ENCODE data around the gene XPR1. TPM values are rescaled to one million over a fixed set of nuclear protein-coding genes. Genes with fewer than 3 reads are reported as not detected.

The XPR1 gene
- total and polyA plus RNA-seq, 2 of the 8 experiments (the other 6 are each of a cell fraction or from before 2014, with no cell fraction given), result 28.6 to 43.9 TPM

DNA sequence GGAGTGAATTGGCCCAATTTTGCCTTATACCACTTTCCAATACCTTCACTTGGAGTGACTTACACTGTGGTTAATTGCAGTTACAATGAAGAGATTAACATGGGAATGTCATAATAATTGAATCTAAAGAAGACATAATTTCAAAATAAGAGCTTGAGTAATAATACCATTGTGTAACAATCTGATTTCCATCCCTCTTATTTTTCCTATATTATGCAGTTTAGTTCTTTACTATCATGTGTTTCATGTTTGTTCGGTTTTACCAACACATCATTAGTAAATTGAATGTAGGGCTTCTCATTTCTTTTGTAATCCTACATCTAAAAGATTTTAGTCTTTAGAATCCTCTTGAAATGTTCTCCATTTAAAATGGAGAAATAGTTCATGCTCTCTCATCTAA, 19.2 kb upstream of the XPR1 start:
- H3K23me2 ChIP-seq (ENCODE audit: low read depth, low read length), result no peaks in the 10 kb centered on the region
- no peak overlapping the region for H3K56ac ChIP-seq (replicated peaks; ENCODE audit: insufficient read length, low read depth, low read length)
- no peaks in the 10 kb centered on the region for H3K27me3 ChIP-seq (replicated peaks in 1 of 4; ENCODE audit: control insufficient read depth in 3 of 4, extremely low read depth in 1 of 4, insufficient read depth in 3 of 4, low read length in 3 of 4)
- no peak overlapping the region for H2BK5ac ChIP-seq (ENCODE audit: low read depth, low read length)
- H3K79me1 ChIP-seq (ENCODE audit: low read depth, low read length), result no peaks in the 10 kb centered on the region
- H4K5ac ChIP-seq (ENCODE audit: insufficient read length, low read depth, low read length), result no peak overlapping the region
- H2AFZ ChIP-seq (ENCODE audit: low read length), result no peak overlapping the region
- H2BK120ac ChIP-seq (replicated peaks; ENCODE audit: low read depth, low read length), result no peak overlapping the region
- H3K23ac ChIP-seq (ENCODE audit: insufficient read length), result no peak overlapping the region
- no peaks in the 10 kb centered on the region for H3K9me3 ChIP-seq (ENCODE audit: insufficient read depth in 2 of 2, low read depth in 1 of 2, low read length in 1 of 2)
- no peaks in the 10 kb centered on the region for H3K79me2 ChIP-seq (ENCODE audit: control insufficient read depth in 1 of 2, insufficient read depth in 2 of 2, low read length in 2 of 2)
- 86% methylated on average over 1 of the region's 1 CpG; no CpG with 5 or more reads in 1 of the 2 experiments for WGBS, 2 experiments (ENCODE audit: extremely low coverage in 1 of 2, insufficient coverage in 1 of 2, insufficient read length in 1 of 2, insufficient replicate concordance in 2 of 2, low coverage in 1 of 2, low lambda C conversion rate in 2 of 2, missing lambda C conversion rate in 1 of 2)
- H3K4me3 ChIP-seq (ENCODE audit: extremely low read depth in 1 of 4, insufficient read depth in 2 of 4, low read depth in 3 of 4, low read length in 4 of 4), result no peak overlapping the region
- no peak overlapping the region for H3K4ac ChIP-seq (replicated peaks; ENCODE audit: insufficient read length, low read depth, low read length)
- no peak overlapping the region for H4K8ac ChIP-seq (ENCODE audit: extremely low read depth, insufficient read depth, low read length)
- no peak overlapping the region for H3K27ac ChIP-seq (ENCODE audit: low read depth, low read length)
- no peak overlapping the region for H2BK15ac ChIP-seq (ENCODE audit: low read length)
- no peak overlapping the region for H3K9ac ChIP-seq (replicated peaks in 1 of 4; ENCODE audit: extremely low read depth in 1 of 4, low read depth in 3 of 4, low read length in 3 of 4)
- DNase-seq (ENCODE audit: low read depth in 1 of 2, low spot score in 2 of 2), result no peak
- H4K20me1 ChIP-seq (replicated peaks in 1 of 2; ENCODE audit: control insufficient read depth in 1 of 2, insufficient read depth in 2 of 2, low read length in 2 of 2), result no peaks in the 10 kb centered on the region
- POLR2A ChIA-PET (ENCODE audit: partially characterized antibody), result no interaction called here
- no peak overlapping the region for H2AK5ac ChIP-seq (ENCODE audit: low read depth, low read length)
- H3K36me3 ChIP-seq (ENCODE audit: control insufficient read depth in 2 of 4, insufficient read depth in 4 of 4, low read length in 3 of 4), result no peaks in the 10 kb centered on the region
- no peak overlapping the region for H3K18ac ChIP-seq (ENCODE audit: extremely low read depth, low read length)
- FAIRE-seq, result no peak
- no peak overlapping the region for H2BK12ac ChIP-seq (ENCODE audit: low read depth, low read length)
- H3K4me2 ChIP-seq (ENCODE audit: insufficient read depth in 1 of 2, low read depth in 2 of 2, low read length in 2 of 2), result no peak overlapping the region
- H4K91ac ChIP-seq (replicated peaks; ENCODE audit: insufficient read length, low read length), result no peak overlapping the region
- no peak overlapping the region for H2BK20ac ChIP-seq (ENCODE audit: low read length)
- H3K4me1 ChIP-seq (replicated peaks in 1 of 4; ENCODE audit: control insufficient read depth in 3 of 4, insufficient read depth in 4 of 4, low read length in 3 of 4), result peaks cover 0 to 10% (median 2%) of the 10 kb centered on the region in 4 experiments; a peak in 3 of 7 replicates
- no peak overlapping the region for H3K14ac ChIP-seq (ENCODE audit: insufficient read length)
- CTCF ChIA-PET (ENCODE audit: partially characterized antibody), result interaction anchor here (0.5 to 1.1 kb wide), 2 partner anchors 11 to 222 kb away, joined by 3 to 4 read pairs; no protein-coding TSS in a partner anchor
- TF ChIP-seq KDM4A (IDR thresholded peaks at IDR 0.05; ENCODE audit: low read depth, low read length, severe bottlenecking) (no peak), RBBP5 (IDR thresholded peaks at IDR 0.05; ENCODE audit: borderline replicate concordance, low read depth, low read length) (no peak), ZNF274 (IDR thresholded peaks at IDR 0.05; ENCODE audit: borderline replicate concordance, extremely low read depth, low read length) (no peak), TAF1 (IDR thresholded peaks at IDR 0.05; ENCODE audit: low read depth, low read length) (no peak), CBX5 (IDR thresholded peaks at IDR 0.05; ENCODE audit: low read depth, low read length) (no peak), FOSL1 (IDR thresholded peaks at IDR 0.05; ENCODE audit: insufficient read depth, low read depth, low read length) (no peak), BCL11A (IDR thresholded peaks at IDR 0.05; ENCODE audit: low read depth in 2 of 2, low read length in 2 of 2) (no peak), KDM5A (IDR thresholded peaks at IDR 0.05; ENCODE audit: low read length) (no peak), JUN (IDR thresholded peaks at IDR 0.05; ENCODE audit: low read depth, low read length) (no peak), HDAC2 (IDR thresholded peaks at IDR 0.05; ENCODE audit: borderline replicate concordance in 1 of 2, low read depth in 2 of 2, low read length in 2 of 2) (no peak)
- TF ChIP-seq, protein P1, sequence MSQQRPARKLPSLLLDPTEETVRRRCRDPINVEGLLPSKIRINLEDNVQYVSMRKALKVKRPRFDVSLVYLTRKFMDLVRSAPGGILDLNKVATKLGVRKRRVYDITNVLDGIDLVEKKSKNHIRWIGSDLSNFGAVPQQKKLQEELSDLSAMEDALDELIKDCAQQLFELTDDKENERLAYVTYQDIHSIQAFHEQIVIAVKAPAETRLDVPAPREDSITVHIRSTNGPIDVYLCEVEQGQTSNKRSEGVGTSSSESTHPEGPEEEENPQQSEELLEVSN (IDR thresholded peaks at IDR 0.05), result no peak
- TF ChIP-seq, protein P2, sequence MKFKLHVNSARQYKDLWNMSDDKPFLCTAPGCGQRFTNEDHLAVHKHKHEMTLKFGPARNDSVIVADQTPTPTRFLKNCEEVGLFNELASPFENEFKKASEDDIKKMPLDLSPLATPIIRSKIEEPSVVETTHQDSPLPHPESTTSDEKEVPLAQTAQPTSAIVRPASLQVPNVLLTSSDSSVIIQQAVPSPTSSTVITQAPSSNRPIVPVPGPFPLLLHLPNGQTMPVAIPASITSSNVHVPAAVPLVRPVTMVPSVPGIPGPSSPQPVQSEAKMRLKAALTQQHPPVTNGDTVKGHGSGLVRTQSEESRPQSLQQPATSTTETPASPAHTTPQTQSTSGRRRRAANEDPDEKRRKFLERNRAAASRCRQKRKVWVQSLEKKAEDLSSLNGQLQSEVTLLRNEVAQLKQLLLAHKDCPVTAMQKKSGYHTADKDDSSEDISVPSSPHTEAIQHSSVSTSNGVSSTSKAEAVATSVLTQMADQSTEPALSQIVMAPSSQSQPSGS (IDR thresholded peaks at IDR 0.05; ENCODE audit: low read length), result no peak

Measured in H1 (cell line).